K562 (cell line): ENCODE data around the gene HOXB4. TPM values are rescaled to one million over a fixed set of nuclear protein-coding genes. Genes with fewer than 3 reads are reported as not detected.

Experiments
- CBX8 ChIP-seq: fragments of 200-600 bp; sonication (generic); IDR thresholded peaks from 2 replicates; pipeline ENCODE4 v1.6.1; 2012; ENCODE audit warnings: borderline replicate concordance, mixed run types, low read depth, mild to moderate bottlenecking, moderate library complexity, mixed read lengths, low read length, control low read depth, inconsistent platforms; ENCODE audit not compliant: poor library complexity, severe bottlenecking; ENCODE audit errors: extremely low read depth
- CCAR2 ChIP-seq: fragments of 200-400 bp; formaldehyde crosslinking; IDR thresholded peaks from 2 replicates; pipeline ENCODE4 v1.6.1; 2017; ENCODE audit warnings: mild to moderate bottlenecking, low read depth, low read length
- CEBPB ChIP-seq: fragments of 450-650 bp; IDR thresholded peaks from 2 replicates; pipeline ENCODE4 v1.6.1; 2016; ENCODE audit warnings: missing genetic modification characterization, missing compliant biosample characterization
- GATAD2B ChIP-seq: fragments of 450-650 bp; IDR thresholded peaks from 2 replicates; pipeline ENCODE4 v1.6.1; 2017; ENCODE audit warnings: mild to moderate bottlenecking, borderline replicate concordance
- HBP1 ChIP-seq: fragments of 450-650 bp; formaldehyde crosslinking; IDR thresholded peaks from 2 replicates; pipeline ENCODE4 v1.4.0; 2022; ENCODE audit warnings: missing genetic modification characterization
- MBD1 ChIP-seq: fragments of 250-450 bp; sonication (Bioruptor Pico); IDR thresholded peaks from 2 replicates; pipeline ENCODE4 v1.8.0; 2022; ENCODE audit warnings: inconsistent platforms
- NCOA2 ChIP-seq, 2 experiments: fragments of 450-650 bp; IDR thresholded peaks; 2 replicates each; pipeline ENCODE4 v1.6.1; 2018; ENCODE audit warnings: mild to moderate bottlenecking in 2 of 2, moderate library complexity in 1 of 2; ENCODE audit not compliant: partially characterized antibody in 2 of 2
- SP1 ChIP-seq: sonication (generic); formaldehyde crosslinking; IDR thresholded peaks from 2 replicates; pipeline ENCODE4 v1.8.1; 2022; ENCODE audit warnings: mild to moderate bottlenecking, missing genetic modification reagents
- TGIF2 ChIP-seq: sonication (generic); formaldehyde crosslinking; IDR thresholded peaks from 2 replicates; pipeline ENCODE4 v1.8.1; 2022; ENCODE audit warnings: mild to moderate bottlenecking, missing genetic modification reagents, moderate library complexity
- ZNF609 ChIP-seq: sonication (generic); formaldehyde crosslinking; IDR thresholded peaks from 2 replicates; pipeline ENCODE4 v1.8.1; 2023; ENCODE audit warnings: missing genetic modification reagents, mild to moderate bottlenecking, borderline replicate concordance
- ZNF778 ChIP-seq: fragments of 450-650 bp; formaldehyde crosslinking; IDR thresholded peaks from 2 replicates; pipeline ENCODE4 v1.4.0; 2020; ENCODE audit warnings: mild to moderate bottlenecking, moderate library complexity
- polyA plus RNA-seq, 8 experiments: library from polyadenylated mRNA; depleted of rRNA in 4 of 8; stranded (reverse) in 5 of 8; unstranded in 3 of 8; fragments of >200 nt; fragmentation: Nextera tagmentation in 2 of 8; fragmentation: Illumina TruSeq in 1 of 8; extraction: Ambion mirVana in 2 of 8; extraction: Trizol in 1 of 8; gene quantifications; 2 replicates each; pipeline versions ENCODE4 v1.2.1 to v1.2.3, GENCODE V29; 2011 to 2014; ENCODE audit warnings: inconsistent platforms in 1 of 8, missing spikeins in 1 of 8
- total RNA-seq, 7 experiments: library from RNA; depleted of rRNA in 6 of 7; stranded (reverse); fragments of >200 nt in 6 of 7; fragmentation: Illumina TruSeq in 2 of 7; extraction: Trizol in 2 of 7; gene quantifications; 2 replicates each; pipeline versions ENCODE4 v1.2.1 to v1.2.3, GENCODE V29; 2011 to 2021; ENCODE audit warnings: low replicate concordance in 1 of 7

HOXB4 gene
- total and polyA plus RNA-seq, 9 of the 15 experiments (the other 6 are each of a cell fraction or from before 2014, with no cell fraction given), result 1.6 to 34.9 (median 14.9) TPM

- TF ChIP-seq HBP1, result peak; percentile 80; the same call in 1 of the 2 replicates
- no peak for TF ChIP-seq ZNF778 (CRISPR knock-in tag)
- TF ChIP-seq CCAR2, result no peak
- no peak for TF ChIP-seq CBX8
- TF ChIP-seq MBD1 (CRISPR knock-in tag), result no peak
- TF ChIP-seq NCOA2 (IDR thresholded peaks at IDR 0.05; ENCODE audit: partially characterized antibody in 2 of 2), result no peak
- TF ChIP-seq SP1 (CRISPR knock-in tag), result 0 out of 2 replicates have a peak, but pooled peaks have one; percentile 43
- no peak for TF ChIP-seq TGIF2 (CRISPR knock-in tag)
- TF ChIP-seq GATAD2B, result no peak
- TF ChIP-seq ZNF609, result no peak
- TF ChIP-seq CEBPB, result no peak
Observed at GRCh38 chr17:48623583-48623982, 45.4 kb upstream of the HOXB4 start (continued).
